Measurements from ENCODE around the gene LRRN2. TPM values are rescaled to one million over a fixed set of nuclear protein-coding genes. Genes with fewer than 3 reads are reported as not detected.

The LRRN2 gene
- total RNA-seq, 3 donors from 2014 or later = 4.3 to 33.3 (median 26.4) TPM

GRCh38 chr1:204653590-204654340, 31.8 kb downstream of the LRRN2 start:
- no peak overlapping the region for H3K4me3 ChIP-seq
- TF ChIP-seq, protein P1, sequence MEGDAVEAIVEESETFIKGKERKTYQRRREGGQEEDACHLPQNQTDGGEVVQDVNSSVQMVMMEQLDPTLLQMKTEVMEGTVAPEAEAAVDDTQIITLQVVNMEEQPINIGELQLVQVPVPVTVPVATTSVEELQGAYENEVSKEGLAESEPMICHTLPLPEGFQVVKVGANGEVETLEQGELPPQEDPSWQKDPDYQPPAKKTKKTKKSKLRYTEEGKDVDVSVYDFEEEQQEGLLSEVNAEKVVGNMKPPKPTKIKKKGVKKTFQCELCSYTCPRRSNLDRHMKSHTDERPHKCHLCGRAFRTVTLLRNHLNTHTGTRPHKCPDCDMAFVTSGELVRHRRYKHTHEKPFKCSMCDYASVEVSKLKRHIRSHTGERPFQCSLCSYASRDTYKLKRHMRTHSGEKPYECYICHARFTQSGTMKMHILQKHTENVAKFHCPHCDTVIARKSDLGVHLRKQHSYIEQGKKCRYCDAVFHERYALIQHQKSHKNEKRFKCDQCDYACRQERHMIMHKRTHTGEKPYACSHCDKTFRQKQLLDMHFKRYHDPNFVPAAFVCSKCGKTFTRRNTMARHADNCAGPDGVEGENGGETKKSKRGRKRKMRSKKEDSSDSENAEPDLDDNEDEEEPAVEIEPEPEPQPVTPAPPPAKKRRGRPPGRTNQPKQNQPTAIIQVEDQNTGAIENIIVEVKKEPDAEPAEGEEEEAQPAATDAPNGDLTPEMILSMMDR (IDR thresholded peaks at IDR 0.05) = no peak
- DNase-seq (no peak), ATAC-seq (no peak)
- intact Hi-C loops (cut with DNase I, micrococcal nuclease) = no loop called here
- H3K9me3 ChIP-seq = no peaks in the 10 kb centered on the region
- H3K36me3 ChIP-seq (ENCODE audit: low read depth) = no peaks in the 10 kb centered on the region
- H3K4me1 ChIP-seq (ENCODE audit: low read depth) = peaks cover 42% of the 10 kb centered on the region

- H3K9me3 ChIP-seq = no peaks in the 10 kb centered on the region
- H3K36me3 ChIP-seq (ENCODE audit: low read depth) = no peaks in the 10 kb centered on the region
- TF ChIP-seq, protein P1 (IDR thresholded peaks at IDR 0.05) = no peak
- peak; percentile 7 for ATAC-seq
- no peak overlapping the region for H3K4me3 ChIP-seq
- intact Hi-C loops (cut with DNase I, micrococcal nuclease) = no loop called here
- peaks cover 46% of the 10 kb centered on the region for H3K4me1 ChIP-seq (ENCODE audit: low read depth)
- DNase-seq = peak in 1 of 3 donors; percentile 53
These were observed 33.0 kb downstream of the LRRN2 start for GRCh38 chr1:204652497-204652896.

DNA sequence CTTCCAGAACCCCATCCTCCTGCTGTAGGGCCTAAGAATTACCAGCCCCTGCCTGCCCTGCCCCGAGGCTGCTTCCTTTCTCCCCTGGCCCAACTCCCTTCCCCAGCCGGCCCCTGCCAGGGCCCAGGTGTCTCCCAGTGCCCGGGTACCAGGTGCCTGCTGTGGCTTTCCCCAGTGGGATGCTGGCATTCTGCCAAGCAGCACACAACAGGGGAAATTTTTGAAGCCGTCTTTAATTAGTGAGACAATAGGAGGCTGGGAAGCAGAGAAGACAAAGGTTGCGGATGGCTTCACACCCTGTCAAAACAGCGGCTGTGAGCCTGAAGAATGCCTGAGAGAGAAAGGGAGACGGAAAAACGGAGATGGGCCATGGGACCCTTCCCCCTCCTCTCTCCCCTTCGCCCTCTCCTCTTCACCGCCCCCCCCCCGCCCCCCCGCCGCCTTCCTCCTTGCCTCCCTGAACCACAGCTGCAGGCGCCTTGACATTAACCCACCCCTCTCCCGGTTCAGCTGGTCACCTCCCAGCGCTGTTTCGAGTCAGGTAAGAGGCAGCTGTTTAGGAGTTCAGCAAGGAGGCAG, 33.6 kb downstream of the LRRN2 start:
- Histone ChIP-seq H3K9me3 (no peaks in the 10 kb centered on the region), H3K4me1 (ENCODE audit: low read depth) (peaks cover 46% of the 10 kb centered on the region), H3K36me3 (ENCODE audit: low read depth) (no peaks in the 10 kb centered on the region), H3K4me3 (no peak overlapping the region)
- intact Hi-C loops (cut with DNase I, micrococcal nuclease) = no loop called here
- no peak for ATAC-seq
- peak in 1 of 3 donors; percentile 53 for DNase-seq
- TF ChIP-seq, protein P1 (IDR thresholded peaks at IDR 0.05) = no peak

DNA sequence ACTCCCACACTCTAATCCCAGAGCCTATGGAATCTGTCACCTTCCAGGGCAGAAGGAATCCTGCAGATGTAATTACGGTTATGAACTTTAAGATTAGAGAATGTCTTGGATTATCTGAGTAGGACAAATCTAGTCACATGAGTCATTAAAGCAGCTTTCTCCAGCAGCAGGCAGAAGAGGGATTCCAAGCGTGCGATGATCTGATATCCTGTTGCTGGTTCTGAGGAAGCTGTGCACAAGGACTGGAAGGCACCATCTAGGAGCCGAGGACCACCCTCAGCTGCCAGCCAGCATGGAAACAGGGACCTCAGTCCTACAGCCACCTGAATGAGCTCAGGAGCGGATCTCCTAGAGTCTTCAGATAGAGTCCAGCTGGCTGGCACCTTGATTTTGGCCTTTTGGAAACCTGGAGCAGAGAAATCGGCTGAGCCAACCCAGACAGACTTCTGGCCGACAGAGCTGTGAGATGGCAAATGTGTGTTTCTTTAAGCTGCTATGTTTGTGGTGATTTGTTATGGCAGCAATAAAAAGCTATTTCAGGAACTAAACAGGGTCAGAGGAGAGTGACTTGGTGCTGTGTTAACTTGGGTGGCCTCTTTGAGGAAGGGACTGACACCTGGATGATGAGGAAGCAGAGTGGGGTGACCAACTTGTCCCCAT, 34.5 kb downstream of the LRRN2 start:
- H3K9me3 ChIP-seq = no peaks in the 10 kb centered on the region
- TF ChIP-seq, protein P1 (IDR thresholded peaks at IDR 0.05) = no peak
- H3K36me3 ChIP-seq (ENCODE audit: low read depth) = no peaks in the 10 kb centered on the region
- no peak overlapping the region for H3K4me3 ChIP-seq
- DNase-seq (peak in 1 of 3 donors; percentile 43), ATAC-seq (peak; percentile 79)
- intact Hi-C loops (cut with DNase I, micrococcal nuclease) = no loop called here
- peaks cover 46% of the 10 kb centered on the region for H3K4me1 ChIP-seq (ENCODE audit: low read depth)

- Histone ChIP-seq H3K9me3 (no peaks in the 10 kb centered on the region), H3K4me1 (ENCODE audit: low read depth) (peaks cover 49% of the 10 kb centered on the region), H3K4me3 (no peak overlapping the region), H3K36me3 (ENCODE audit: low read depth) (no peaks in the 10 kb centered on the region)
- DNase-seq = peak; percentile 55 to 71 (median 71)
- TF ChIP-seq, protein P1 (IDR thresholded peaks at IDR 0.05) = no peak
- ATAC-seq = peak; percentile 82
- intact Hi-C loops (cut with DNase I, micrococcal nuclease) = no loop called here
These were observed 35.6 kb downstream of the LRRN2 start for GRCh38 chr1:204649721-204650521.

All from mucosa of descending colon (tissue), 3 donors.